ENCODE data around the gene FOSL1.

The FOSL1 gene

GRCh38 chr11:65861533-65862183, 38.5 kb downstream of the FOSL1 start:
- DNase-seq, result no peak

GRCh38 chr11:65861165-65861505, 39.1 kb downstream of the FOSL1 start:
- DNase-seq, result no peak

DNA sequence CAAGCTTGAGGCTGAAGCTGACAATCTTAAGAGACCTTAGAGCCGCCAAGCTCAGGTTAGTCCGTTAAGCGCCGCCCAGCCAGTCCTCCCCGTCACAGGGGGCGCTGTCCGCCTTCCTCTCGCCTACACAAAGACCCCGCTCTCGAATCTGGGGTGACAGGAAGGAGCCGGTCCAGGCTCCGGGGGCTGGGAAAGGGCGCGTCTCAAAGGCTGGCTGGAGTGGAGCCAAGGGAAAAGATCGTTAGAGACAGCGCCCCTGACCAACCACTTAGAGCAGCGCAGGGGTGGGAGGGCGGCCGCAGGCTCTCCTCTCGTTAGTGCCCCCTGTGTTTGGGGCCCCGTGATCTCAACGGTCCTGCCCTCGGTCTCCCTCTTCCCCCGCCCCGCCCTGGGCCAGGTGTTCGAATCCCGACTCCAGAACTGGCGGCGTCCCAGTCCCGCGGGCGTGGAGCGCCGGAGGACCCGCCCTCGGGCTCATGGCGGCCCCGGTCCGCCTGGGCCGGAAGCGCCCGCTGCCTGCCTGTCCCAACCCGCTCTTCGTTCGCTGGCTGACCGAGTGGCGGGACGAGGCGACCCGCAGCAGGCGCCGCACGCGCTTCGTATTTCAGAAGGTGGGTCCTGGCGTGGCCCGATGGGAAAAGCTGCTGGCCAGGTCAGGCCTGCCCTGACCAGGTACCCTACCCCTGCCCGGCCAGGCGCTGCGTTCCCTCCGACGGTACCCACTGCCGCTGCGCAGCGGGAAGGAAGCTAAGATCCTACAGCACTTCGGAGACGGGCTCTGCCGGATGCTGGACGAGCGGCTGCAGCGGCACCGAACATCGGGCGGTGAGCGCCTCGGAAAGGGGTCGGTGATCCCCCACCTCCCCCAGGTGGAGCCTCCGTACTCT, 39.7 kb downstream of the FOSL1 start, which contains the start of gene MUS81:
MUS81 (plus strand) TSS at position 156 of the 887 bp plus-strand sequence; CDS start at position 477, 321 bp downstream.
- peak; percentile 98 for DNase-seq

DNA sequence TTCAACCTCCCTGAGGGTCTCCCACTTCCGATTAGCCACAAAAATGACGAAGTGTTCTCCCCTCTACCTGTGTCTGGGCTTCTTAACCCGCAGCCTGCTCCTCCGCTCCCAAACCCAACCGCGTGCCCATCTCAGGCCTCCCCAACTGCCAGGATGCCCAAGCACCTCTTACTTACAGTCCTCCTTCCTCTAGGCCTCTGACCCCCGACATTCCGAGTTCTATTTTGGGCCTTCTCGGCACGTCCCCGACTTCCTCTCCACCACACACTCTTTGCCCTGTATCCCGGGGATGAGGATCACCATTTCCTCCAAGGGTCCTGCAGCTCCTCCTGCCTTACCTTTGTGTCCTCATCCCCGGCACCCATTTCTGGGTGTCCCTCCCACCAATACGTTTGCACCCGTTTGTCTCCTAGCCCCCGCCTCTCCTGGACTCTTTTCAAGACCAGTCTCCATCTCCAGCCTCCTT, 40.3 kb downstream of the FOSL1 start:
- DNase-seq, result no peak

DNA sequence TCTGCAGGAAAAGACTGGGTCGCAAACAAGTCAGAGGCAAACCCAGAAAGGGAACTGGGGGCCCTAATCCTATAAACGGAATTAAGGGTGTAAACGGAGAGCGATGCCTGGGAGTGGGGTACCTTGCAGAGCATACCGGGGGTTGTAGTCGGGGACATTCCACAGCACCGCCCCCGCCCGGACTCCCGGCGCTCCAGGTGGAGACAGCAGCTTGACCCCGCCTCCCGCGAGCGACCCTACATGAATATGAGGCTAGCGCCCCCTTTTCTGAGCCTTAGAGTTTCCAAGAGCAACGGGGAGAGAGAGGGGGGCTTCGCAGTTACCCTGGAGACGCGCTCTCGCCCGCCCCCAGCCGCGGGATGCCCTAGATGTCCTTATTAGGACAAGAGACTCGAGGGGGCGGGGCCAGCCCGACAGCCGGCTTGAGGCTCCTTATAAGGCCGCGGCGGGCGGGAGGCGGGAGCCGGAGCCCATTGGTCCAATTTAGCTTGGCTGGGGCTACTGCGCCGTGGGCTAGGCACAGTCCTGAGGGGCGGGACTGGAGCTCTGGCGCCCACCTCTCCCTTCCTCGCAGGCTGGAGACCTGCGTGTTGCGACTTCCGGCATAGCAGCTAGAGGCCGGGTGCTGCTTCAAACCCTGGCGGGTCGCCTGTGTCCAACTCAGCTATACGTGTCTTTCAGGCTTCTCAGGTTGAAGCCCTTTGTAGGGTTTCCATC, 40.9 kb downstream of the FOSL1 start:
- peak; percentile 96 for DNase-seq

- DNase-seq, result no peak
Measured at GRCh38 chr11:65858681-65859087, 41.5 kb downstream of the FOSL1 start.

GRCh38 chr11:65857853-65858680, 42.1 kb downstream of the FOSL1 start, which contains the start of gene CFL1:
Gene CFL1, minus strand, starts transcription at chr11:65858180. Its CDS starts 81 bp downstream, at chr11:65858099.
- peak; percentile 97 for DNase-seq

DNA sequence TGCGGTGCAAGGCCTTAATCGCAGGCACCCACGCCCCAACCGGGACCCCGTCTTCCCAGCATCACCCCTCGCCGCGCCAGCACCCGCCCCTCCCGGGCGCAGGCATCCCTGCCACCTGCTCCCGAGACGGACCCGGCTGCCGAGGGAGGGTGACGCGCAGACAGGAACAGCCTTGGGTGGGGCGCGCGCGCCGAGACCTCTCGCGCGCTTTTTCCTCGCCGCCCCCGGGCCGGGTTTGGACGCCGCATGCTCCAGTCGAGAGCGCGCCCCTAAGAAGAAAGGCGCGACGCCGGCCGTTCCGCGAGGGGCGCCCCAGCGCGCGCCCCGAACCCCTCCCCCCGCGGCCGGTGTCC, 42.7 kb downstream of the FOSL1 start:
- peak; percentile 66 for DNase-seq

DNA sequence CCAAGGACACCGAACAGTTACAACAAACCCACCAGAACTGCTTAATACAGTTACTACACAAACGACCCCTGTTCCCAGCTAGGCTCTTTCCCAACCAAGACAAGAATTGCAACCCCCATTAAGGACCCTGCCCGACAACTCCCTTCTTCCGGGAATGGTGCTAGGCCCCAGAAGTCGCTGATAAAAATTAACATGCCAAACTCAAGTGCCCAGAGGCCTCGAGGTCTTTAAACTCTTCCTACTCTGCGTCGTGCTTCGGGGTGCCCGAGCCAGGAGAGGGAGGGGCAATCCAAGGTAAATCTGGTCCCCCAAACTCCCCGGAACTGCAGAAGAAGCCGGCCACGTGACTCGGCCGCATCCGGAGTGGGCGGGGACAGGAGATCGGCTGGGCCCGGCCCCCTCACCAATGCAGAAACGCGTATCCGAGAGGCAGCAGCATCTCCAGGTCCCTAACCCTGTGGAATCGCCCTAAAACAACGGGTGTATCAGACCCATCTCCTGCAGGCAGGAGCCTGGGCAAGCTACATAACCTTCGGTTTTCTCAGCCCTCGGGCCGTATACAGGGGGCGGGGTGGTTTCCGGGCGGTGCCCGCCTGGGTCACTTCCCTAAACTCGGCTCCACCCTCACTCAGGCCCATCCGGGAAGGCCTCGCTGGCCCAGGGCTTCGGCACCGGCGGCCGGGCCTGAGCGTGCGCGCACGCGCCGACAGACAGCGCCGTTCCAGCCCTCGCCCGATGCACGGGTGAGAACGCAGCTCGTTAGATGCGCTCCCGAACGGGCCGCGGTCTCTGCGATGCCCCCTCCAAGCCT, 43.3 kb downstream of the FOSL1 start:
- peak; percentile 79 for DNase-seq

DNA sequence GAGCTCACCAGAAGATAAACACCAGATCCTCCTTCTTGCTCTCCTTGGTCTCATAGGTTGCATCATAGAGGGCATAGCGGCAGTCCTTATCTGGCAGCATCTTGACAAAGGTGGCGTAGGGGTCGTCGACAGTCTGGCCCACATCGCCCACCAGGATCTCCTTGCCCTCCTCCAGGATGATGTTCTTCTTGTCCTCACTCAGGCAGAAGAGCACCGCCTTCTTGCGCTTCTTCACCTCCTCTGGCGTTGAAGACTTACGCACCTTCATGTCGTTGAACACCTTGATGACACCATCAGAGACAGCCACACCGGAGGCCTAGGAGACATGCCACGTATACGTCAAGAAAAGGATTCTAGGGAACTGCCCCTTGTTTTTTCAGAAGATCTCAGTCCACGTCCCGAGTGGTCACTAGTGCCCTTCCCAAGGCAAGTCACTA, 44.2 kb downstream of the FOSL1 start:
- no peak for DNase-seq

DNA sequence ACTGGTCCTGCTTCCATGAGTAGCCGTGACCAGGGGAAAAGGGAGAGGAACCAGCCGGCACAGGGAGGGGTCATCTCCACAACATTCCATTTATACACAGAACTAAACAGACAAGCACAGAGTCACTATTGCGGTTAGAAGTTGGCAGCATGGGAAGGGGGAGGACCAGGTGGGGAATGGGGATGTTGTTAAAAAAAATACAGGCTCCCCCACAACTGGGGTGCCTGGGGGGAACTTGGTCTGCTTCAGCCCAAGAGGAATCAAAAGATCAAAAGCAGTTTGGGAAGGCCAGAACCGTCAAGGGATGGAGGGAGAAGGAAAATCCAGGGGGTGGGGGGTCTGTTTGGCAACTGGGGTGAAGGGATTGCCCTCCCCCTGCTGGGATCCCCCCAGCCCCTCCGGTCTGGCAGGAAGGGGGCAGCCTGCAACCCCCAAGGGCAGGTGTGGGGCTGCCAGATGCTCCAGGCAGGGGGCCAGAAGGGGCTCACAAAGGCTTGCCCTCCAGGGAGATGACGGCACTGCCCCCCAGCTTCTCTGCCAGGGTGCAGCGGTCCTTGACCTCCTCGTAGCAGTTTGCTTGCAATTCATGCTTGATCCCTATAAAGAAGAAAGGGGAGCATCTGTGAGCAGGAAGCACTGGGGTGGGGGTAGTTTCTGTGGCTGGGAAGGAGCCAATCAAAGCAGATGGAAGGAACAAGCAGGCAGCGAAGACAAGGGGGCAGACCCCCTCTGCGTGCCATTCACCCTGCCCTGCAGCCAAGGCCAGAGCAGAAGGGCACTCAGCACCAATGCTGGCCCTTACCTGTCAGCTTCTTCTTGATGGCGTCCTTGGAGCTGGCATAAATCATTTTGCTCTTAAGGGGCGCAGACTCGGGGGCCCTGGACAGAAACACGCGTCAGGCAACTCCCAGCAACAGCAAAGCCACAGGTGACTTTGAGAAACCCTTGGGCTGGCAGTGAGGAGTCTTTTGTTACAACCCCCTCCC, 45.0 kb downstream of the FOSL1 start:
- no peak for DNase-seq

- DNase-seq, result no peak
Measured at GRCh38 chr11:65854161-65854592, 46.0 kb downstream of the FOSL1 start.

- no peak for DNase-seq
Measured at GRCh38 chr11:65853246-65853979, 46.8 kb downstream of the FOSL1 start.

- DNase-seq, result no peak
Measured at GRCh38 chr11:65852508-65853245, 47.5 kb downstream of the FOSL1 start.

GRCh38 chr11:65851811-65852507, 48.2 kb downstream of the FOSL1 start:
- DNase-seq, result no peak

- DNase-seq, result no peak
Measured at GRCh38 chr11:65851083-65851579, 49.1 kb downstream of the FOSL1 start.

DNA sequence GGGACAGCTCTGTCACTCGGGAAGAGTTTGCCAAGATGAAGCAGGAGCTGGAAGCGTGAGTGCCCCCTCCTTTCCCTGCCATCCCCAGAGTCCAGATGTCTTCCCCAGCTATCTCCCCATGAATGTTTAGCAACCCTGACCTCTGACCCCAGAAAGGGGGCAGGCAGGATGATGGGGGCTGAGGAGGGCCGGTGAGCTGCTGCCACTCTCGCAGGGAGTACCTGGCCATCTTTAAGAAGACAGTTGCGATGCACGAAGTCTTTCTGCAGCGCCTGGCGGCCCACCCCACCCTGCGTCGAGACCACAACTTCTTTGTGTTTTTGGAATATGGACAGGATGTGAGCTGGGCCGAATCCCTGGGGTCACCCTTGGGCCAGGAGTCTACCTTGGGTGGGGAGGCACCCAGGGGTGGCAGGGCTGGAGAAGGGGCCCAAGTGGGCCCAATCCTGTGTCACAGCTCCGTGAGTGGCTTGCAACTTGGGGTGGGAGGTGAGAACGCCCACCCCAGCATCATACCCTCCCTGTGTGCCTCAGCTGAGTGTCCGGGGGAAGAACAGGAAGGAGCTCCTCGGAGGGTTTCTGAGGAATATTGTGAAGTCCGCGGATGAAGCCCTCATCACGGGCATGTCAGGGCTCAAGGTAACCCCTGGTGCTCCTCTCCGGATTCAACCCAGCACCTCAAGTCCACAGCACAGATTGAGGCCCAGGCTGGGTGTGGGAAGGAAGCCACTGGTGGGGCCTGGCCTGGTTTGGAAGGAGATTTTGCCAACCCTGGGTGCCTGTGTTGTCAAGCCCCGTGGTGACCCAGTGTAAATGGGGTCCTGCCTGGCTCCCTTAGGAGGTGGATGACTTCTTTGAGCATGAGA, 49.7 kb downstream of the FOSL1 start:
- no peak for DNase-seq

Measured in activated CD4-positive, alpha-beta T cell treated with anti-CD3 and anti-CD28 coated beads, Interleukin-2, amount 50 U/mL, for 1 hour (primary cell).